Activated CD4-positive, alpha-beta T cell treated with anti-CD3 and anti-CD28 coated beads, Interleukin-2, amount 10 ng/mL, durations not matched to agents 24 days and 14 days (primary cell): Measurements from ENCODE around the gene ERMARD. TPM values are rescaled to one million over a fixed set of nuclear protein-coding genes. Genes with fewer than 3 reads are reported as not detected.

Experiments used
- DNase-seq: peaks from one replicate; pipeline ENCODE4 v3.0.0; 2022
- H3K27ac Mint-ChIP-seq: one replicate; pipeline ENCODE4 v1.8.0; 2022; ENCODE audit warnings: mild to moderate bottlenecking, mixed read lengths
- H3K27me3 Mint-ChIP-seq: one replicate; pipeline ENCODE4 v1.8.0; 2022; ENCODE audit warnings: mixed read lengths
- H3K36me3 Mint-ChIP-seq: one replicate; pipeline ENCODE4 v1.8.0; 2022; ENCODE audit warnings: low read depth, mild to moderate bottlenecking, mixed read lengths
- H3K4me1 Mint-ChIP-seq: one replicate; pipeline ENCODE4 v1.8.0; 2021; ENCODE audit warnings: mixed read lengths
- H3K4me3 Mint-ChIP-seq: one replicate; pipeline ENCODE4 v1.8.0; 2022; ENCODE audit warnings: mild to moderate bottlenecking, moderate library complexity, mixed read lengths
- H3K9me3 Mint-ChIP-seq: one replicate; pipeline ENCODE4 v1.8.0; 2021; ENCODE audit warnings: mixed read lengths
- intact Hi-C: fragments of 100-400 bp; cut with micrococcal nuclease; formaldehyde crosslinking; loops from one replicate; pipeline ENCODE4 v1.15.1; 2023
- total RNA-seq: library from RNA; stranded (reverse); gene quantifications from 2 replicates; pipeline ENCODE4 v1.2.3, GENCODE V29; 2022

The ERMARD gene
- total RNA-seq, 1 donor from 2014 or later: 27.9 TPM

- Mint-ChIP-seq H3K4me3 (no peak overlapping the region), H3K27me3 (no peaks in the 10 kb centered on the region), H3K9me3 (no peaks in the 10 kb centered on the region), H3K4me1 (no peaks in the 10 kb centered on the region), H3K27ac (no peak overlapping the region), H3K36me3 (peaks cover 31% of the 10 kb centered on the region)
- no peak for DNase-seq
- intact Hi-C loops: no loop called here
These were observed 29.2 kb downstream of the ERMARD start for GRCh38 chr6:169780571-169781091.

DNA sequence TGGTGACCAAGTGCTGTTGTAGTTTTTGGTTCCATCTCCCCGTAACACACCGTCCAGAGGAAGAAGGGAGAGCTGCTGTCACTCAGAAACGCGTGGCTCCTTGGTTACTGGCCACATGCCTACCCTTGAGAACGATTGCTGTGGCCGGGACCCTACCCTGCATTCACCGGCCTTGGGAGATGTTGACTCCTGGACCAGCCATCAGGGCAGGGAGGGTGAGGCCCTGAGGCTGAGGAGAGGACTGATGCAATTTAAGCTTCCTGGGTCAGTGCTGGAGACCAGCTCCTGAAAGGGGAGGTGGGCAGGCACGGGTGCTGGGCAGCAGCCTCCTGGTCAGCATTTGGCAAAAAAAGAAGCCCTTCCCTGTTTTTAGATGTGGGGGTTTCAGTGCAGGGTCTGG lies 31.5 kb downstream of the ERMARD start:
- no peak overlapping the region for H3K27ac Mint-ChIP-seq
- H3K27me3 Mint-ChIP-seq: no peaks in the 10 kb centered on the region
- peaks cover 24% of the 10 kb centered on the region for H3K36me3 Mint-ChIP-seq
- H3K4me3 Mint-ChIP-seq: no peak overlapping the region
- intact Hi-C loops: no loop called here
- no peaks in the 10 kb centered on the region for H3K4me1 Mint-ChIP-seq
- no peaks in the 10 kb centered on the region for H3K9me3 Mint-ChIP-seq
- DNase-seq: no peak

- DNase-seq: no peak
- no peaks in the 10 kb centered on the region for H3K27me3 Mint-ChIP-seq
- intact Hi-C loops: no loop called here
- no peaks in the 10 kb centered on the region for H3K9me3 Mint-ChIP-seq
- peaks cover 24% of the 10 kb centered on the region for H3K36me3 Mint-ChIP-seq
- no peak overlapping the region for H3K4me3 Mint-ChIP-seq
- no peaks in the 10 kb centered on the region for H3K4me1 Mint-ChIP-seq
- H3K27ac Mint-ChIP-seq: no peak overlapping the region
These were observed 32.0 kb downstream of the ERMARD start for GRCh38 chr6:169783401-169783800.

GRCh38 chr6:169783971-169784820 lies 32.8 kb downstream of the ERMARD start:
- Mint-ChIP-seq H3K36me3 (peaks cover 22% of the 10 kb centered on the region), H3K9me3 (no peaks in the 10 kb centered on the region), H3K4me3 (no peak overlapping the region), H3K27ac (no peak overlapping the region), H3K27me3 (peaks cover 3% of the 10 kb centered on the region), H3K4me1 (peaks cover 2% of the 10 kb centered on the region)
- no peak for DNase-seq
- intact Hi-C loops: no loop called here

GRCh38 chr6:169784821-169785340 lies 33.5 kb downstream of the ERMARD start:
- Mint-ChIP-seq H3K4me3 (no peak overlapping the region), H3K27ac (no peak overlapping the region), H3K9me3 (no peaks in the 10 kb centered on the region), H3K4me1 (peaks cover 5% of the 10 kb centered on the region), H3K36me3 (peaks cover 21% of the 10 kb centered on the region), H3K27me3 (peaks cover 3% of the 10 kb centered on the region)
- no peak for DNase-seq
- intact Hi-C loops: no loop called here

DNA sequence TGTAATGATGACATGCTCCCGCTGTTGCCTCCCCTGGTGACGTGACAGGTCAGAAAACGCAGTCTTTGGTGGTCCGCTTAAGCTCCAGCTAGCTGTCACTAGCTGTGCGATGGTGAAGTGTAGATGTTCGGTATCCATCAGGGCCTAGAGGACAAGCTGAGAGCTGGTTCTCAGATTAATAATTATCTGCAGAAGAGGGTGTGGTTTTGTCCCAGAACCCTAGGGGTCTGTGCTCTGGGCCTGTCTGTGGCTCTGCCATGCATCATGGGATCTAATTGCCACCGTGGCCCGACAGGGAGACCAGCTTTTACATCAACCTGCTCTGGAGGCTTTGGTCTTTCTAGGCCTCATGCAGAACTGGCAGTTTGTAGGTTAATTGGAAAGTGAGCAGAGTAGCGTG lies 34.1 kb downstream of the ERMARD start:
- Mint-ChIP-seq H3K27ac (no peak overlapping the region), H3K4me1 (peaks cover 11% of the 10 kb centered on the region), H3K4me3 (no peak overlapping the region), H3K27me3 (peaks cover 5% of the 10 kb centered on the region), H3K9me3 (no peaks in the 10 kb centered on the region), H3K36me3 (peaks cover 18% of the 10 kb centered on the region)
- intact Hi-C loops: no loop called here
- DNase-seq: no peak

DNA sequence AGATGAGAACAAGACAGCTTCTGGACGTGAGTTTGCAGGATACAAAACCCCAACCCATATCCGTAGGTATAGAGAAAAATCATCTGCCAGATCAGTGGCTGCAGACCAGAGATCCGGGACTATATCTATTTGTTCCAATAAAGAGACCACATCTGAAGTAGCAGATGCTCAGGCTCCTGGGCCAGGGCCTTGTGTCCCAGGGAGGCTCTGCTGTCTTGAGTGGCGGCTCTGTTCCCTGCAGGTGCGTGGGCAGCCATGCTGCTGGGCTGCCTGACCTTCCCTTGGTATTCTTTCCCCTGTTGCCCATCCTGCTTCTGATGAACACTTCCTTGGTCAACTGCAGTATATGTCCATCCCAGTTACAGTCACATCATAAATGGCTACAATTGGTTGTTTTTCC lies 34.9 kb downstream of the ERMARD start:
- Mint-ChIP-seq H3K27me3 (peaks cover 11% of the 10 kb centered on the region), H3K4me3 (no peak overlapping the region), H3K27ac (no peak overlapping the region), H3K36me3 (peaks cover 14% of the 10 kb centered on the region), H3K4me1 (peaks cover 15% of the 10 kb centered on the region), H3K9me3 (no peaks in the 10 kb centered on the region)
- intact Hi-C loops: no loop called here
- no peak for DNase-seq

DNA sequence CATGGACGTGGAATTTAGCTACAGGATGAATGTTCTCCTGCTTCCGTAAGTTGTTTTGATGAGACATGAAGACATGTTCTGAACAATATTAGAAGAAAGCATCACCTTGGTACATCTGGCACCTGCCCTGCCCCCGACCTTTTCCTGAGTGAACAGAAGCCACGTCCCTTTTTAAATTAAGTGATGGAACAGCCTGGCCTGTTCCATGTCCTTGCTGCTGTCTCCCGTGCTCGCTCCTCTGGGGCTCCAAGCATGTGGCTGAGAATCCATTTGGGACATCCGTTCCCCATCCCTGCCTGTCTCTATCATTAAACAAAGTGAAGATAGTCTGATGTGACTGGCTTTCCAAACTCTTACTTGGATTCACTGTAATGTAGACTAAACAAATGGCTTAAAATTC lies 36.4 kb downstream of the ERMARD start:
- Mint-ChIP-seq H3K36me3 (peaks cover 9% of the 10 kb centered on the region), H3K27ac (no peak overlapping the region), H3K4me1 (peaks cover 15% of the 10 kb centered on the region), H3K4me3 (no peak overlapping the region), H3K9me3 (no peaks in the 10 kb centered on the region), H3K27me3 (peaks cover 23% of the 10 kb centered on the region)
- intact Hi-C loops: no loop called here
- no peak for DNase-seq

GRCh38 chr6:169788809-169789145 lies 37.4 kb downstream of the ERMARD start:
- Mint-ChIP-seq H3K4me1 (peaks cover 15% of the 10 kb centered on the region), H3K27me3 (peaks cover 28% of the 10 kb centered on the region), H3K36me3 (peaks cover 4% of the 10 kb centered on the region), H3K9me3 (no peaks in the 10 kb centered on the region), H3K4me3 (peak overlapping the region; percentile 39), H3K27ac (no peak overlapping the region)
- DNase-seq: no peak
- intact Hi-C loops: no loop called here

DNA sequence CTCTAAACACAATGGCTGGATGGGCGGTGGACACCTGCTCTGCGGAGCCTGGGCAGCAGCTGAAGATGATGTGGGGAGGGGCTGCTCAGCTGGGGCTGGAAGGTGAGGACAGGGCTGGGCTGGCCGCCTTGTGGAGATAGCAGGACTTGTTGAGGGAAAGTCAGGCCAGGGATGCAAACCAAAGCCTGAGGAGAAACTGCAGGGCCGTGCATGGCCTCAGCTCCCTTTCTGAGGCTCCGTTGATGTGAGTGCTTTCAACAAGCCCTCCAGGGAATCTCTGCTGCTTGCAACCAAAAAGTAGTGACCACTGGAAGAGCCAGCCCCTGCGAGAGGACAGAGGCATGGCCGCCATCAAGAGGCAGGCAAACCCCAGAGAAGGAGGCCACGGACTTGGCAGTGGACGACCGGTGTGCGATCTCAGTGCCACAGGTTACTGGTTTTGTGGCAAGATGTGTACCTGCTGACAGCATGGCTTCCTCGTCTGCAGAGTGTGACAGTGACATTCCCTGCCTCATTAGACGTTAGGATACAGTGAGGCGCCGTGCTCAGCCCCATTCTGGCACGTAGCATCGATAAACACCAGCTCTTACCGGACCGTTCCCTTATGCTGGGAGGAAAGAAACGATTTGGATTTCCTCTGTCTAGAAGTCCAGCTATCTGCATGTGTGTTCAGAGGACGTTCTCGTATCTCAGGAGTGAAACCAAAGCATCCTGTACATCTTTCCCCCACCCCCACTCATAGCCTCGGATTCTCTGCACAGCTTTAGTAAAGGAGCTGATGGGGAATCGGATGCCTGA lies 37.9 kb downstream of the ERMARD start:
- Mint-ChIP-seq H3K36me3 (no peaks in the 10 kb centered on the region), H3K4me1 (peaks cover 15% of the 10 kb centered on the region), H3K4me3 (peak overlapping the region; percentile 88), H3K27ac (peak overlapping the region; percentile 39), H3K27me3 (peaks cover 28% of the 10 kb centered on the region), H3K9me3 (no peaks in the 10 kb centered on the region)
- intact Hi-C loops: no loop called here
- no peak for DNase-seq

GRCh38 chr6:169789944-169790927 lies 38.8 kb downstream of the ERMARD start:
- H3K27ac Mint-ChIP-seq: peak overlapping the region; percentile 53
- intact Hi-C loops: loop anchor here (1.0 to 2.0 kb wide), 3 partner anchors 502 to 740 kb away; no protein-coding TSS in a partner anchor
- H3K9me3 Mint-ChIP-seq: no peaks in the 10 kb centered on the region
- no peaks in the 10 kb centered on the region for H3K36me3 Mint-ChIP-seq
- H3K4me1 Mint-ChIP-seq: peaks cover 15% of the 10 kb centered on the region
- H3K27me3 Mint-ChIP-seq: peaks cover 35% of the 10 kb centered on the region
- DNase-seq: peak; percentile 91
- peak overlapping the region; percentile 88 for H3K4me3 Mint-ChIP-seq

- peaks cover 46% of the 10 kb centered on the region for H3K27me3 Mint-ChIP-seq
These were observed 40.3 kb downstream of the ERMARD start for GRCh38 chr6:169791721-169792131.

More at GRCh38 chr6:169791721-169792131, 40.3 kb downstream of the ERMARD start:
- intact Hi-C loops: loop anchor here (2.0 kb wide), 1 partner anchor 725 kb away; no protein-coding TSS in a partner anchor
- no peaks in the 10 kb centered on the region for H3K9me3 Mint-ChIP-seq
- H3K36me3 Mint-ChIP-seq: no peaks in the 10 kb centered on the region
- H3K4me3 Mint-ChIP-seq: no peak overlapping the region
- no peak for DNase-seq
- H3K27ac Mint-ChIP-seq: no peak overlapping the region
- H3K4me1 Mint-ChIP-seq: peaks cover 15% of the 10 kb centered on the region
